ENCODE measurements around the gene ALDH3A2. TPM values are rescaled to one million over a fixed set of nuclear protein-coding genes. Genes with fewer than 3 reads are reported as not detected.
"Not testable (repeated sequence)": the region's sequence is repeated elsewhere in the genome, so short reads cannot be mapped to it uniquely, and the experiment has no call there.

Gene ALDH3A2
- total and polyA plus RNA-seq, 4 donors, result 63.3 to 165 (median 80.4) TPM

- no peaks in the 10 kb centered on the region for H3K9me3 ChIP-seq (ENCODE audit: control insufficient read depth in 4 of 4, low read length in 3 of 4)
- TF ChIP-seq RXRA (IDR thresholded peaks at IDR 0.05) (peak in 1 of 2 donors; percentile 21), JUND (IDR thresholded peaks at IDR 0.05) (no peak), HNF4G (IDR thresholded peaks at IDR 0.05) (no peak), HNF4A (conservative IDR thresholded peaks at IDR 0.05) (no peak), RAD21 (IDR thresholded peaks at IDR 0.05) (no peak)
- H3K4me1 ChIP-seq (ENCODE audit: control insufficient read depth in 4 of 4, insufficient read depth in 4 of 4, low read length in 3 of 4), result peaks cover 3 to 44% (median 23%) of the 10 kb centered on the region in 4 donors
- H3K27me3 ChIP-seq (ENCODE audit: control insufficient read depth in 4 of 4, insufficient read depth in 4 of 4, low read length in 3 of 4), result no peaks in the 10 kb centered on the region
- DNase-seq (ENCODE audit: low spot score), result no peak
- H3K4me3 ChIP-seq (ENCODE audit: low read depth in 1 of 3, low read length in 3 of 3), result no peak overlapping the region
- H3K9ac ChIP-seq (ENCODE audit: low read depth in 1 of 2, low read length in 2 of 2), result no peak overlapping the region
- WGBS, result 52% methylated on average over 5 of the region's 5 CpGs
- peaks cover 5 to 38% (median 29%) of the 10 kb centered on the region in 4 donors for H3K36me3 ChIP-seq (ENCODE audit: control insufficient read depth in 4 of 4, insufficient read depth in 3 of 4, low read depth in 1 of 4, low read length in 3 of 4)
- H3K27ac ChIP-seq (ENCODE audit: low read depth in 1 of 2, low read length in 2 of 2), result no peak overlapping the region
Observed at GRCh38 chr17:19664136-19664820, 15.7 kb downstream of the ALDH3A2 start.

- Histone ChIP-seq H3K27ac (ENCODE audit: low read depth in 1 of 2, low read length in 2 of 2) (no peak overlapping the region), H3K9me3 (ENCODE audit: control insufficient read depth in 4 of 4, low read length in 3 of 4) (no peaks in the 10 kb centered on the region), H3K27me3 (ENCODE audit: control insufficient read depth in 4 of 4, insufficient read depth in 4 of 4, low read length in 3 of 4) (no peaks in the 10 kb centered on the region), H3K4me1 (ENCODE audit: control insufficient read depth in 4 of 4, insufficient read depth in 4 of 4, low read length in 3 of 4) (peaks cover 3 to 44% (median 21%) of the 10 kb centered on the region in 4 donors), H3K36me3 (ENCODE audit: control insufficient read depth in 4 of 4, insufficient read depth in 3 of 4, low read depth in 1 of 4, low read length in 3 of 4) (peaks cover 5 to 38% (median 29%) of the 10 kb centered on the region in 4 donors), H3K4me3 (ENCODE audit: low read depth in 1 of 3, low read length in 3 of 3) (no peak overlapping the region), H3K9ac (ENCODE audit: low read depth in 1 of 2, low read length in 2 of 2) (no peak overlapping the region)
- no peak for DNase-seq (ENCODE audit: low spot score)
- 93% methylated on average over 4 of the region's 4 CpGs for WGBS
- TF ChIP-seq EGR1 (IDR thresholded peaks at IDR 0.05; ENCODE audit: low read depth in 2 of 2) (no peak), MAX (IDR thresholded peaks at IDR 0.05) (no peak), NR2F2 (IDR thresholded peaks at IDR 0.05) (no peak), REST (IDR thresholded peaks at IDR 0.05) (no peak), SP1 (IDR thresholded peaks at IDR 0.05) (no peak), RAD21 (IDR thresholded peaks at IDR 0.05) (no peak)
Observed at GRCh38 chr17:19664821-19665181, 16.2 kb downstream of the ALDH3A2 start.

GRCh38 chr17:19669680-19670079 lies 21.1 kb downstream of the ALDH3A2 start:
- not testable (repeated sequence) for H3K27me3 ChIP-seq (ENCODE audit: control insufficient read depth in 4 of 4, insufficient read depth in 4 of 4, low read length in 3 of 4); H3K9me3 ChIP-seq (ENCODE audit: control insufficient read depth in 4 of 4, low read length in 3 of 4); H3K27ac ChIP-seq (ENCODE audit: low read depth in 1 of 2, low read length in 2 of 2); H3K4me3 ChIP-seq (ENCODE audit: low read depth in 1 of 3, low read length in 3 of 3); H3K9ac ChIP-seq (ENCODE audit: low read depth in 1 of 2, low read length in 2 of 2); DNase-seq (ENCODE audit: low spot score)
- WGBS, result 62% methylated on average over 7 of the region's 7 CpGs
- peaks cover 1 to 17% (median 10%) of the 10 kb centered on the region in 4 donors for H3K36me3 ChIP-seq (ENCODE audit: control insufficient read depth in 4 of 4, insufficient read depth in 3 of 4, low read depth in 1 of 4, low read length in 3 of 4)
- H3K4me1 ChIP-seq (ENCODE audit: control insufficient read depth in 4 of 4, insufficient read depth in 4 of 4, low read length in 3 of 4), result peaks cover 7 to 46% (median 33%) of the 10 kb centered on the region in 4 donors

Measured in liver (tissue), 9 donors.